ENCODE measurements around the gene GLI2.
A peak's percentile ranks its signal among the peaks of the same experiment; 100 is the strongest.

Gene GLI2

GRCh38 chr2:120738786-120739437 lies 3.2 kb downstream of the GLI2 start:
- H3K4me1 ChIP-seq (ENCODE audit: insufficient read depth, low read length): peaks cover 49% of the 10 kb centered on the region; the same call in 1 of the 2 replicates
- H3K9me3 ChIP-seq (ENCODE audit: insufficient read depth, low read depth, low read length): no peaks in the 10 kb centered on the region
- H3K27me3 ChIP-seq (ENCODE audit: insufficient read depth, low read length): peaks cover 9% of the 10 kb centered on the region; the same call in 1 of the 2 replicates
- peak overlapping the region; percentile 86 for H3K4me3 ChIP-seq (ENCODE audit: low read length)
- peak overlapping the region; percentile 94; the same call in 1 of the 2 replicates for H3K9ac ChIP-seq (ENCODE audit: low read depth, low read length)
- H3K27ac ChIP-seq (ENCODE audit: low read length): no peak overlapping the region
- H3K36me3 ChIP-seq (ENCODE audit: insufficient read depth, low read depth, low read length): no peaks in the 10 kb centered on the region

GRCh38 chr2:120739438-120740090 lies 3.9 kb downstream of the GLI2 start:
- H3K4me1 ChIP-seq (ENCODE audit: insufficient read depth, low read length): peaks cover 49% of the 10 kb centered on the region; the same call in 1 of the 2 replicates
- H3K27ac ChIP-seq (ENCODE audit: low read length): peak overlapping the region; percentile 44
- H3K9ac ChIP-seq (ENCODE audit: low read depth, low read length): peak overlapping the region; percentile 94; the same call in 1 of the 2 replicates
- no peaks in the 10 kb centered on the region for H3K36me3 ChIP-seq (ENCODE audit: insufficient read depth, low read depth, low read length)
- H3K4me3 ChIP-seq (ENCODE audit: low read length): peak overlapping the region; percentile 86
- H3K27me3 ChIP-seq (ENCODE audit: insufficient read depth, low read length): peaks cover 7% of the 10 kb centered on the region; the same call in 1 of the 2 replicates
- H3K9me3 ChIP-seq (ENCODE audit: insufficient read depth, low read depth, low read length): no peaks in the 10 kb centered on the region

GRCh38 chr2:120740375-120740764 lies 4.7 kb downstream of the GLI2 start:
- H3K27me3 ChIP-seq (ENCODE audit: insufficient read depth, low read length): no peaks in the 10 kb centered on the region
- no peaks in the 10 kb centered on the region for H3K36me3 ChIP-seq (ENCODE audit: insufficient read depth, low read depth, low read length)
- no peaks in the 10 kb centered on the region for H3K9me3 ChIP-seq (ENCODE audit: insufficient read depth, low read depth, low read length)
- H3K4me3 ChIP-seq (ENCODE audit: low read length): peak overlapping the region; percentile 86
- H3K9ac ChIP-seq (ENCODE audit: low read depth, low read length): peak overlapping the region; percentile 94; the same call in 1 of the 2 replicates
- peak overlapping the region; percentile 44 for H3K27ac ChIP-seq (ENCODE audit: low read length)
- H3K4me1 ChIP-seq (ENCODE audit: insufficient read depth, low read length): peaks cover 48% of the 10 kb centered on the region; the same call in 1 of the 2 replicates

- Histone ChIP-seq H3K4me1 (ENCODE audit: insufficient read depth, low read length) (peaks cover 48% of the 10 kb centered on the region; the same call in 1 of the 2 replicates), H3K27me3 (ENCODE audit: insufficient read depth, low read length) (no peaks in the 10 kb centered on the region), H3K9me3 (ENCODE audit: insufficient read depth, low read depth, low read length) (no peaks in the 10 kb centered on the region), H3K27ac (ENCODE audit: low read length) (peak overlapping the region; percentile 44), H3K36me3 (ENCODE audit: insufficient read depth, low read depth, low read length) (no peaks in the 10 kb centered on the region), H3K4me3 (ENCODE audit: low read length) (peak overlapping the region; percentile 86), H3K9ac (ENCODE audit: low read depth, low read length) (peak overlapping the region; percentile 94)
Observed at GRCh38 chr2:120740765-120741524, 5.3 kb downstream of the GLI2 start.

GRCh38 chr2:120741571-120742561 lies 6.2 kb downstream of the GLI2 start:
- Histone ChIP-seq H3K4me1 (ENCODE audit: insufficient read depth, low read length) (peaks cover 48% of the 10 kb centered on the region; the same call in 1 of the 2 replicates), H3K36me3 (ENCODE audit: insufficient read depth, low read depth, low read length) (no peaks in the 10 kb centered on the region), H3K9ac (ENCODE audit: low read depth, low read length) (peak overlapping the region; percentile 94; the same call in 1 of the 2 replicates), H3K27ac (ENCODE audit: low read length) (peak overlapping the region; percentile 90), H3K27me3 (ENCODE audit: insufficient read depth, low read length) (no peaks in the 10 kb centered on the region), H3K4me3 (ENCODE audit: low read length) (peak overlapping the region; percentile 86), H3K9me3 (ENCODE audit: insufficient read depth, low read depth, low read length) (no peaks in the 10 kb centered on the region)

GRCh38 chr2:120743657-120744056 lies 8.0 kb downstream of the GLI2 start:
- Histone ChIP-seq H3K4me3 (ENCODE audit: low read length) (no peak overlapping the region), H3K36me3 (ENCODE audit: insufficient read depth, low read depth, low read length) (no peaks in the 10 kb centered on the region), H3K4me1 (ENCODE audit: insufficient read depth, low read length) (peaks cover 42% of the 10 kb centered on the region; the same call in 1 of the 2 replicates), H3K27ac (ENCODE audit: low read length) (no peak overlapping the region), H3K9me3 (ENCODE audit: insufficient read depth, low read depth, low read length) (no peaks in the 10 kb centered on the region), H3K27me3 (ENCODE audit: insufficient read depth, low read length) (no peaks in the 10 kb centered on the region), H3K9ac (ENCODE audit: low read depth, low read length) (no peak overlapping the region)

- Histone ChIP-seq H3K27ac (ENCODE audit: low read length) (no peak overlapping the region), H3K27me3 (ENCODE audit: insufficient read depth, low read length) (no peaks in the 10 kb centered on the region), H3K36me3 (ENCODE audit: insufficient read depth, low read depth, low read length) (no peaks in the 10 kb centered on the region), H3K9ac (ENCODE audit: low read depth, low read length) (no peak overlapping the region), H3K4me1 (ENCODE audit: insufficient read depth, low read length) (peaks cover 37% of the 10 kb centered on the region; the same call in 1 of the 2 replicates), H3K4me3 (ENCODE audit: low read length) (no peak overlapping the region), H3K9me3 (ENCODE audit: insufficient read depth, low read depth, low read length) (no peaks in the 10 kb centered on the region)
Observed at GRCh38 chr2:120744817-120745216, 9.1 kb downstream of the GLI2 start.

- H3K36me3 ChIP-seq (ENCODE audit: insufficient read depth, low read depth, low read length): no peaks in the 10 kb centered on the region
- no peak overlapping the region for H3K9ac ChIP-seq (ENCODE audit: low read depth, low read length)
- no peaks in the 10 kb centered on the region for H3K27me3 ChIP-seq (ENCODE audit: insufficient read depth, low read length)
- H3K4me3 ChIP-seq (ENCODE audit: low read length): no peak overlapping the region
- peaks cover 36% of the 10 kb centered on the region; the same call in 1 of the 2 replicates for H3K4me1 ChIP-seq (ENCODE audit: insufficient read depth, low read length)
- no peak overlapping the region for H3K27ac ChIP-seq (ENCODE audit: low read length)
- no peaks in the 10 kb centered on the region for H3K9me3 ChIP-seq (ENCODE audit: insufficient read depth, low read depth, low read length)
Observed at GRCh38 chr2:120745420-120746111, 9.9 kb downstream of the GLI2 start.

GRCh38 chr2:120746144-120746543 lies 10.5 kb downstream of the GLI2 start:
- Histone ChIP-seq H3K4me1 (ENCODE audit: insufficient read depth, low read length) (peaks cover 36% of the 10 kb centered on the region; the same call in 1 of the 2 replicates), H3K4me3 (ENCODE audit: low read length) (no peak overlapping the region)

GRCh38 chr2:120747281-120747680 lies 11.6 kb downstream of the GLI2 start:
- no peaks in the 10 kb centered on the region for H3K9me3 ChIP-seq (ENCODE audit: insufficient read depth, low read depth, low read length)

More at GRCh38 chr2:120746144-120746543, 10.5 kb downstream of the GLI2 start:
- no peak overlapping the region for H3K9ac ChIP-seq (ENCODE audit: low read depth, low read length)
- no peak overlapping the region for H3K27ac ChIP-seq (ENCODE audit: low read length)
- H3K27me3 ChIP-seq (ENCODE audit: insufficient read depth, low read length): no peaks in the 10 kb centered on the region
- H3K36me3 ChIP-seq (ENCODE audit: insufficient read depth, low read depth, low read length): no peaks in the 10 kb centered on the region
- H3K9me3 ChIP-seq (ENCODE audit: insufficient read depth, low read depth, low read length): no peaks in the 10 kb centered on the region

More at GRCh38 chr2:120747281-120747680, 11.6 kb downstream of the GLI2 start:
- H3K27me3 ChIP-seq (ENCODE audit: insufficient read depth, low read length): no peaks in the 10 kb centered on the region
- H3K4me3 ChIP-seq (ENCODE audit: low read length): no peak overlapping the region
- H3K9ac ChIP-seq (ENCODE audit: low read depth, low read length): no peak overlapping the region
- no peaks in the 10 kb centered on the region for H3K36me3 ChIP-seq (ENCODE audit: insufficient read depth, low read depth, low read length)
- H3K27ac ChIP-seq (ENCODE audit: low read length): no peak overlapping the region
- H3K4me1 ChIP-seq (ENCODE audit: insufficient read depth, low read length): peaks cover 33% of the 10 kb centered on the region; the same call in 1 of the 2 replicates

Measured in iPS-20b (cell line).